Measurements from ENCODE around the gene CCDC40.

DNA sequence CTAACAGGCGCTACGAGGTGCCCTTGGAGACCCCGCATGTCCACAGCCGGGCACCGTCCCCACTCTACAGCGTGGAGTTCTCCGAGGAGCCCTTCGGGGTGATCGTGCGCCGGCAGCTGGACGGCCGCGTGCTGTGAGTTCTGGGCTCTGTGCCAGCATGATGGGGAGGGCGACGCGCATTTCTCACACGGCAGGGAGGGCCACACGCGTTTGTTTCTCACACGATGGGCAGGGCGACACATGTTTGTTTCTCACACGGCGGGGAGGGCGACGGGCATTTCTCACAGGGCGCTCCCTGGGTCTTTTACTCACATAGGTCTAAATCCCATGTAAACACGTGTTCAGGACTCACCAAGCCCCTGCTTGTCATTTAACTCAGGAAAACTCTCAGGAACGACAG is 69.3 kb downstream of the CCDC40 start:
- no peak for TF ChIP-seq EZH2 (IDR thresholded peaks at IDR 0.05; ENCODE audit: low read length, unreplicated experiment)
- TF ChIP-seq, protein P1, sequence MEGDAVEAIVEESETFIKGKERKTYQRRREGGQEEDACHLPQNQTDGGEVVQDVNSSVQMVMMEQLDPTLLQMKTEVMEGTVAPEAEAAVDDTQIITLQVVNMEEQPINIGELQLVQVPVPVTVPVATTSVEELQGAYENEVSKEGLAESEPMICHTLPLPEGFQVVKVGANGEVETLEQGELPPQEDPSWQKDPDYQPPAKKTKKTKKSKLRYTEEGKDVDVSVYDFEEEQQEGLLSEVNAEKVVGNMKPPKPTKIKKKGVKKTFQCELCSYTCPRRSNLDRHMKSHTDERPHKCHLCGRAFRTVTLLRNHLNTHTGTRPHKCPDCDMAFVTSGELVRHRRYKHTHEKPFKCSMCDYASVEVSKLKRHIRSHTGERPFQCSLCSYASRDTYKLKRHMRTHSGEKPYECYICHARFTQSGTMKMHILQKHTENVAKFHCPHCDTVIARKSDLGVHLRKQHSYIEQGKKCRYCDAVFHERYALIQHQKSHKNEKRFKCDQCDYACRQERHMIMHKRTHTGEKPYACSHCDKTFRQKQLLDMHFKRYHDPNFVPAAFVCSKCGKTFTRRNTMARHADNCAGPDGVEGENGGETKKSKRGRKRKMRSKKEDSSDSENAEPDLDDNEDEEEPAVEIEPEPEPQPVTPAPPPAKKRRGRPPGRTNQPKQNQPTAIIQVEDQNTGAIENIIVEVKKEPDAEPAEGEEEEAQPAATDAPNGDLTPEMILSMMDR (conservative IDR thresholded peaks at IDR 0.05; ENCODE audit: low read depth, low read length) = no peak
